GM12864 (cell line): ENCODE data around the gene CAPS2.

ENCODE experiments used
- DNase-seq: peaks from one replicate; pipeline ENCODE4 v3.0.0-alpha.2; 2011; ENCODE audit warnings: low read depth
- H3K4me3 ChIP-seq: 2 replicates; pipeline ENCODE4 v1.5.1; 2011; ENCODE audit warnings: mild to moderate bottlenecking, low read depth, low read length, control low read depth
- TF ChIP-seq, protein P1 (sequence below): IDR thresholded peaks from 2 replicates; pipeline ENCODE4 v1.5.1; 2011; ENCODE audit warnings: low read depth, mild to moderate bottlenecking, moderate library complexity, low read length, control low read depth, inconsistent platforms; ENCODE audit errors: missing control alignments

The CAPS2 gene

DNA sequence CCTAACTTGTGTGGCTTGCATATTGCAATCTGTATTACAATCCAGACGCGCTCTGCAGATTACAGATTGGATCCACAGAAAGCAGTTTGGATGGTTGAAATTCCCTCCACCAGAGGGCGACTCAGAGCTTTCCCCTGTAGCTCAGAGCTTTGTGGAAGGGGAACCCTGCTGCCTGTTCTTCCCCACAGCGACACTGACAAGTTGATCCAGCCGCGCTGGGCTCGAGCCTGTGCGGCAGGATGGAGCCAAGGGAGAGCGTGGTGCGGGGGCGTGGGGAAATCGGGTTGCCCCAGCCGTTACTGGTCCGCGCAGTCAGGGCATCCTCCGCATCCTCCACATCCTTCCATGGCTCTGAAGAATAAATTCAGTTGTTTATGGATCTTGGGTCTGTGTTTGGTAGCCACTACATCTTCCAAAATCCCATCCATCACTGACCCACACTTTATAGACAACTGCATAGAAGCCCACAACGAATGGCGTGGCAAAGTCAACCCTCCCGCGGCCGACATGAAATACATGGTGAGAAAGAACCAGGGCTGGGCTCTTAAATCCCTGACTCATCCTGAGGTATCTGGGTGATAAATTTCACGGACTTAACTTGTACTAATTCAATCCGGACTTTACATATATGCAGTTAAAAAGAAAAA lies 4.4 kb upstream of the CAPS2 start, which contains the start of gene GLIPR1L1:
Gene GLIPR1L1 (plus strand): TSS at position 287 of the 647 bp plus-strand sequence. CDS start 59 bp downstream, at position 346.
- TF ChIP-seq, protein P1, sequence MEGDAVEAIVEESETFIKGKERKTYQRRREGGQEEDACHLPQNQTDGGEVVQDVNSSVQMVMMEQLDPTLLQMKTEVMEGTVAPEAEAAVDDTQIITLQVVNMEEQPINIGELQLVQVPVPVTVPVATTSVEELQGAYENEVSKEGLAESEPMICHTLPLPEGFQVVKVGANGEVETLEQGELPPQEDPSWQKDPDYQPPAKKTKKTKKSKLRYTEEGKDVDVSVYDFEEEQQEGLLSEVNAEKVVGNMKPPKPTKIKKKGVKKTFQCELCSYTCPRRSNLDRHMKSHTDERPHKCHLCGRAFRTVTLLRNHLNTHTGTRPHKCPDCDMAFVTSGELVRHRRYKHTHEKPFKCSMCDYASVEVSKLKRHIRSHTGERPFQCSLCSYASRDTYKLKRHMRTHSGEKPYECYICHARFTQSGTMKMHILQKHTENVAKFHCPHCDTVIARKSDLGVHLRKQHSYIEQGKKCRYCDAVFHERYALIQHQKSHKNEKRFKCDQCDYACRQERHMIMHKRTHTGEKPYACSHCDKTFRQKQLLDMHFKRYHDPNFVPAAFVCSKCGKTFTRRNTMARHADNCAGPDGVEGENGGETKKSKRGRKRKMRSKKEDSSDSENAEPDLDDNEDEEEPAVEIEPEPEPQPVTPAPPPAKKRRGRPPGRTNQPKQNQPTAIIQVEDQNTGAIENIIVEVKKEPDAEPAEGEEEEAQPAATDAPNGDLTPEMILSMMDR = peak; percentile 90
- DNase-seq = peak; percentile 62
- peak within 1 kb of the TSS; percentile 52 for H3K4me3 ChIP-seq

DNA sequence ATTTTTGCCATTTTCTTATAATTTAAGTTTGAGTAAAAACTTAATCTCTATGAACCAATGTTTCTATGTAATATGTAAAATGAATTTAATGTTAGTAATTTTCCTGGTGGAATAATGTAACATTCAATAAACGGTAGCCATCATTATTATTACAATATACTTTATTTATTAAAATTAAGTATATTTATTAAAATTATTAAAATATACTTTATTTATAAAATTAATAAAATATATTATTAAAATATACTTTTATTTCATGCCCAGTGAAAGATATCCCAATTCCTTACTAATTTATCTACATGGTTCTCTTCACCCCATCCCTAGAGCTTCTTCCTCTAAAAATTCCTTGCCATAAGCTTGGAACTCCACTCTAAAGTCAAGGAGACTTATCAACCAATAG lies 2.5 kb downstream of the CAPS2 start:
- H3K4me3 ChIP-seq = no peak overlapping the region
- TF ChIP-seq, protein P1 = no peak
- no peak for DNase-seq

DNA sequence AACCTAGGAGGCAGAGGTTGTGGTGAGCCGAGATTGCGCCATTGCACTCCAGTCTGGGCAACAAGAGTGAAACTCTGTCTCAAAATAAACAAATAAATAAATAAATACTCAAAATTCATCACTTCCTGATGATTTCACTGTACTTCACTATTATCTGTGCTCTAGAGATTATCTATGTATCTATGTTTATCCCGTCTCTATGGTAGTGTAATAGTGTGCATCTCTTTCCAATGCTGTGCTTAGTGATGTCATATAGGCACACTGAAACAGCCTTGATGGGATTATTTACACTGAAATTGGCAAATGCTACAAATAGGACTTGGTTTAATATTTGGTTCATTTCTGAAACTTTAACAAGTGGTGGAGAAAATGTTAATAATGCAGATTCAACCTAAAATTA lies 6.5 kb downstream of the CAPS2 start:
- H3K4me3 ChIP-seq = no peak overlapping the region
- TF ChIP-seq, protein P1 = no peak
- no peak for DNase-seq

DNA sequence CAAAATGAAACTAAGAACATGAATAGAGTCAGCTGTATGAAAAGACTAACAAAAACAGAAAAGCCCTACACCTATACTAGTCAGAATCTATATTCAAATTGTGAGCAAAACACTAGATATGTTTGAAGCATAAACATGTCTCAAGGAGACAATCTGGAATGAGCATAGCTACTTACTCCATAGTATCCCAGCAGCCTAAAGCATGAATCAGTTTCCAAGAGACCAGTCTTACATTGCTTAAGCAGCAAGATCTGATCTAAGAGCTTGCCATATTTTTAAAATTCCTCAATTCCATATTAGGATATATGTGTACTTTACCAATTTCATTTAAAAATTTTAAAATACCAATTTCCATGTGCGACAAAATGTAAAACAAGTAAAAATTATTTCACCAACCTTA lies 7.7 kb downstream of the CAPS2 start:
- no peak for DNase-seq
- H3K4me3 ChIP-seq = no peak overlapping the region
- TF ChIP-seq, protein P1 = no peak

DNA sequence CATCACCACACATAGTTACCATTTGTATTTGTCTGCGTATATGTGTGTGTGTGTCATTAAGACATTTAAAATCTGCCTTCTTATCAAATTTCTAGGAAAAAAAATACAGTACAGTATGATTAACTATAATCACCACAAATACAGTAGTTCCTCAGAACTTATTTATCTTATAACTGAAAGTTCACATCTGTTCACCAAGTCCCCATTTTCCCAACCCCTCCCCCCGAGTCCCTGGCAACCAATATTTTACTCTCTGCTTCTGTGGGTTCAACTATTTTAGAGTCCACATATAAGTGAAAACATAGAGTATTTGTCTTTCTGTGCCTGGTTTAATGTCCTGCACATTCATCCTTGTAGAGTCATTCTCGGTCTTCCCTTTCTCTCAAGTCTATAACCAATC lies 12.3 kb downstream of the CAPS2 start:
- DNase-seq = no peak
- TF ChIP-seq, protein P1 = no peak
- no peak overlapping the region for H3K4me3 ChIP-seq

DNA sequence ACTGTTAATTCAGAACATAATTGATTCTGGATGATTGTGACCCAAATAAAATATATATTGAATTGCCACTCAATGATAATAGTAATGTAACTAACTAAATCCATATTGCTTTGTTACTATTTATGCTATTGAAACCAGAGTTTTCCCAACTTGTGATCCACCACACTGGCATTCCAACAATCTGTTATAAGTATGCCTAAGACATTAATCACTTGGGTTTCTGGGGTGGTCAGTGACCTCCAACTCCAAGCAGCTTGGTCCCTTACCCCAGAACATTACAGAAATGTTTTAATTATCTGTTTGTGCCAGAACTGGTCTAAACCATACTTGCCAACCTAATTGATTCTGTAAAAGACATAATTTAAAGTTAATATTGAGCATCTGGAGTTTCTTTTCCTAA lies 14.6 kb downstream of the CAPS2 start:
- TF ChIP-seq, protein P1 = no peak
- no peak for DNase-seq
- H3K4me3 ChIP-seq = no peak overlapping the region

DNA sequence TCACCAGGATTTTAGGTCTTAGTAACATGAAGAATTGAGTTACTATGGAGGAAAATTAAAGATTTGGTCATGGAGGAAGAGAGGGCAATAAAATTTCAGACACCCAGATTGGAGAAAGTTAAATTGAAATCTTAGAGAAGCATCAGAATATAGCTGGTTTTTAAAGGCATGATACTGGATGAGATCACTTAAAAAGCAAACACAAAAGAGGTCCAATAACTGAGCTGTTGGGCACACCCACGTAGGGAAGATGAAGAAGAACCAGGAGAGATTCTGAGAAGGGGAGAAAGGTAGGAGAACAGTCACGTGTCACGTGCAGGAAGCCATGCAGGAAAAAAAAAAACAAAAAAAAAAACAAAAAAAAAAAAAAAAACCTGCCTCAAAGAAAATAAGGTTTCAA lies 18.8 kb downstream of the CAPS2 start:
- TF ChIP-seq, protein P1 = no peak
- DNase-seq = no peak
- H3K4me3 ChIP-seq = no peak overlapping the region
